Lung (tissue), 12 donors: ENCODE measurements around the gene PRODH2. TPM values are rescaled to one million over a fixed set of nuclear protein-coding genes. Genes with fewer than 3 reads are reported as not detected.

Experiments
- ATAC-seq: fragments of 200-7000 bp; cut with Tn5 transposase; one replicate; pipeline ENCODE4 v1.9.1; 2020; ENCODE audit warnings: moderate number of reproducible peaks; ENCODE audit not compliant: insufficient read depth, low FRiP score
- DNase-seq, 3 donors: peaks; one replicate each; pipeline ENCODE4 v3.0.0-alpha.2; 2013 to 2017
- H3K27ac ChIP-seq, 2 donors: one replicate each; pipeline ENCODE4 v1.5.1; 2013; ENCODE audit warnings: mild to moderate bottlenecking in 2 of 2, moderate library complexity in 2 of 2, control low read depth in 1 of 2, inconsistent platforms in 1 of 2, low read depth in 1 of 2, low read length in 1 of 2
- H3K27me3 ChIP-seq, 3 donors: one replicate each; pipeline ENCODE4 v1.5.1; 2013; ENCODE audit warnings: low read length in 2 of 3; ENCODE audit not compliant: control insufficient read depth in 3 of 3, insufficient read depth in 3 of 3
- H3K36me3 ChIP-seq, 4 donors: one replicate each; pipeline ENCODE4 v1.5.1; 2013; ENCODE audit warnings: low read length in 4 of 4, mild to moderate bottlenecking in 1 of 4, moderate library complexity in 1 of 4; ENCODE audit not compliant: control insufficient read depth in 4 of 4, insufficient read depth in 4 of 4
- H3K4me1 ChIP-seq, 5 donors: one replicate each; pipeline ENCODE4 v1.5.1; 2013; ENCODE audit warnings: low read length in 5 of 5, mild to moderate bottlenecking in 2 of 5, moderate library complexity in 1 of 5; ENCODE audit not compliant: control insufficient read depth in 5 of 5, insufficient read depth in 5 of 5
- H3K4me3 ChIP-seq: one replicate; pipeline ENCODE4 v1.5.1; 2013; ENCODE audit warnings: mild to moderate bottlenecking, control low read depth, moderate library complexity
- H3K9ac ChIP-seq, 2 donors: one replicate each; pipeline ENCODE4 v1.5.1; 2013; ENCODE audit warnings: low read length in 2 of 2, control low read depth in 1 of 2; ENCODE audit not compliant: insufficient read depth in 1 of 2
- H3K9me3 ChIP-seq, 4 donors: one replicate each; pipeline ENCODE4 v1.5.1; 2013; ENCODE audit warnings: low read length in 3 of 4, mild to moderate bottlenecking in 1 of 4, moderate library complexity in 1 of 4; ENCODE audit not compliant: control insufficient read depth in 4 of 4, insufficient read depth in 3 of 4
- WGBS, 2 donors: extraction: QIAGEN DNeasy Blood & Tissue Kit; methylation state at CpG; one replicate each; pipeline ENCODE4 v1.1.7; 2013; 5-methylcytosine and 5-hydroxymethylcytosine counted together
- polyA plus RNA-seq, 2 donors: library from polyadenylated mRNA; stranded (reverse); fragments of 200-250 nt; gene quantifications; one replicate each; pipeline ENCODE4 v1.2.1, GENCODE V29; 2013
- total RNA-seq, 2 donors: library from RNA; depleted of rRNA in 1 of 2; stranded (reverse); fragments of >200 nt in 1 of 2; gene quantifications; one replicate each; pipeline ENCODE4 v1.2.1, GENCODE V29; 2014 to 2021
- TF ChIP-seq, protein P1 (sequence below): IDR thresholded peaks from 2 replicates; pipeline ENCODE4 v1.5.1; 2012; ENCODE audit warnings: mild to moderate bottlenecking; ENCODE audit errors: control extremely low read depth, extremely low read depth
- donor health status: control.
- donor health status: control.
- donor health status: Bipolar disorder and iron deficiency.
- donor health status: healthy.
- donor health status: DM: yes; HTN: yes; CAD: no.

Gene PRODH2
- total and polyA plus RNA-seq, 4 donors, result not detected

DNA sequence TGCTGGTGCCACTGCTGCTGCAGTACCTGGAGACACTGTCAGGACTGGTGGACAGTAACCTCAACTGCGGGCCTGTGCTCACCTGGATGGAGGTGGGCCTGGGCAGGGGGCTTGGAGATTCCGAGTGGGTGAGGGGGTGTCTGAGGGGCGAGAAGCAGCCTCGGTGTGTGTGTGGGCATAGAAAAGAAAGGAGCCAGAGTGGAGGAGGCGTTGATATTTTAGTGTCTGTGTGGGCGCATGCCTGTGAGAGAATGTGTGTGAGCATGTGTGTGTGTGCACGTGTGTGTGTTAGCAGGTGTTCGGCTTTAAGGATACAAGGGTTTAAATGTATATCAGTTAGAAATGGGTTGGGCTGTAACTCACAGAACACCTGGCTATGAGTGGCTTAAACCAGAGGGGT is 33.6 kb downstream of the PRODH2 start:
- ATAC-seq, result no peak
- H3K9me3 ChIP-seq, result no peaks in the 10 kb centered on the region
- no peak overlapping the region for H3K27ac ChIP-seq
- H3K36me3 ChIP-seq, result peaks cover 0 to 36% (median 24%) of the 10 kb centered on the region in 4 donors
- DNase-seq, result no peak
- WGBS, 2 donors, result 93 to 95% methylated on average over 8 of the region's 8 CpGs
- TF ChIP-seq, protein P1, sequence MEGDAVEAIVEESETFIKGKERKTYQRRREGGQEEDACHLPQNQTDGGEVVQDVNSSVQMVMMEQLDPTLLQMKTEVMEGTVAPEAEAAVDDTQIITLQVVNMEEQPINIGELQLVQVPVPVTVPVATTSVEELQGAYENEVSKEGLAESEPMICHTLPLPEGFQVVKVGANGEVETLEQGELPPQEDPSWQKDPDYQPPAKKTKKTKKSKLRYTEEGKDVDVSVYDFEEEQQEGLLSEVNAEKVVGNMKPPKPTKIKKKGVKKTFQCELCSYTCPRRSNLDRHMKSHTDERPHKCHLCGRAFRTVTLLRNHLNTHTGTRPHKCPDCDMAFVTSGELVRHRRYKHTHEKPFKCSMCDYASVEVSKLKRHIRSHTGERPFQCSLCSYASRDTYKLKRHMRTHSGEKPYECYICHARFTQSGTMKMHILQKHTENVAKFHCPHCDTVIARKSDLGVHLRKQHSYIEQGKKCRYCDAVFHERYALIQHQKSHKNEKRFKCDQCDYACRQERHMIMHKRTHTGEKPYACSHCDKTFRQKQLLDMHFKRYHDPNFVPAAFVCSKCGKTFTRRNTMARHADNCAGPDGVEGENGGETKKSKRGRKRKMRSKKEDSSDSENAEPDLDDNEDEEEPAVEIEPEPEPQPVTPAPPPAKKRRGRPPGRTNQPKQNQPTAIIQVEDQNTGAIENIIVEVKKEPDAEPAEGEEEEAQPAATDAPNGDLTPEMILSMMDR, result no peak
- H3K4me1 ChIP-seq, result peaks cover 0 to 20% (median 6%) of the 10 kb centered on the region in 5 donors
- H3K27me3 ChIP-seq, result no peaks in the 10 kb centered on the region
- H3K9ac ChIP-seq, result no peak overlapping the region
- H3K4me3 ChIP-seq, result no peak overlapping the region

- ATAC-seq (no peak), DNase-seq (no peak)
- H3K9me3 ChIP-seq, result no peaks in the 10 kb centered on the region
- TF ChIP-seq, protein P1, result no peak
- H3K9ac ChIP-seq, result no peak overlapping the region
- H3K27ac ChIP-seq, result no peak overlapping the region
- peaks cover 0 to 20% (median 6%) of the 10 kb centered on the region in 5 donors for H3K4me1 ChIP-seq
- 83 to 89% methylated on average over 7 of the region's 7 CpGs for WGBS, 2 donors
- no peak overlapping the region for H3K4me3 ChIP-seq
- H3K27me3 ChIP-seq, result no peaks in the 10 kb centered on the region
- peaks cover 0 to 29% (median 20%) of the 10 kb centered on the region in 4 donors for H3K36me3 ChIP-seq
These were observed 34.7 kb downstream of the PRODH2 start for GRCh38 chr19:35777961-35778360.

- peak in 2 of 3 donors; percentile 17 to 51 for DNase-seq
- Histone ChIP-seq H3K36me3 (peaks cover 0 to 24% (median 16%) of the 10 kb centered on the region in 4 donors), H3K27me3 (no peaks in the 10 kb centered on the region), H3K27ac (no peak overlapping the region), H3K9ac (peak overlapping the region in 1 of 2 donors; percentile 61), H3K4me3 (no peak overlapping the region), H3K9me3 (no peaks in the 10 kb centered on the region), H3K4me1 (peaks cover 0 to 20% (median 6%) of the 10 kb centered on the region in 5 donors)
- TF ChIP-seq, protein P1, result no peak
- WGBS, 2 donors, result 75 to 83% methylated on average over 18 to 19 of the region's 19 CpGs
- no peak for ATAC-seq
These were observed 35.4 kb downstream of the PRODH2 start for GRCh38 chr19:35777086-35777841.
